AG09319 (cell line): Measurements from ENCODE around the gene SASH1.

Experiments
- DNase-seq: peaks from one replicate; pipeline ENCODE4 v3.0.0-alpha.2; 2010; ENCODE audit warnings: low read depth; ENCODE audit errors: extremely low read depth
- CTCF ChIP-seq: IDR thresholded peaks from 2 replicates; pipeline ENCODE4 v1.5.1; 2011; ENCODE audit warnings: low read depth, mild to moderate bottlenecking, inconsistent platforms, low read length, moderate library complexity

SASH1 gene

GRCh38 chr6:148395583-148396101 is 53.0 kb downstream of the SASH1 start:
- no peak for TF ChIP-seq CTCF
- DNase-seq, result no peak

DNA sequence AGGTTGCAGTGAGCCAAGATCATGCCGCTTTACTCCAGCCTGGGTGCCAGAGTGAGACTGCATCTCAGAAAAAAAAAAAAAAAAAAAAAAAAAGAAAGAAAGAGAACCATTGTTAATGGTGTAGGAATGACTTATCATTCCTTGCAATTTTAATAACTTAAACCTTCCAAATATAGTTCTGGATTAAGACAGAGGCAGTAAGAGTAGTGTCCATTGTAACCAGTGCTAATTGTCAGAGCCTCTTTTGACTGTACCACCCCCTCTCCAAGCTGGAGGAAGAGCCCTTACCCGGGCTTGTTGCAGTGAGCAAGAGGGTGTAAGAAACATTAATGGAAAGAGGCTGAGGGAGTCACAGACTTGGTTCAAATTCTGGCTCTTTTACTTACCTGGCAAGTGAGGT is 53.8 kb downstream of the SASH1 start:
- no peak for TF ChIP-seq CTCF
- DNase-seq, result no peak

DNA sequence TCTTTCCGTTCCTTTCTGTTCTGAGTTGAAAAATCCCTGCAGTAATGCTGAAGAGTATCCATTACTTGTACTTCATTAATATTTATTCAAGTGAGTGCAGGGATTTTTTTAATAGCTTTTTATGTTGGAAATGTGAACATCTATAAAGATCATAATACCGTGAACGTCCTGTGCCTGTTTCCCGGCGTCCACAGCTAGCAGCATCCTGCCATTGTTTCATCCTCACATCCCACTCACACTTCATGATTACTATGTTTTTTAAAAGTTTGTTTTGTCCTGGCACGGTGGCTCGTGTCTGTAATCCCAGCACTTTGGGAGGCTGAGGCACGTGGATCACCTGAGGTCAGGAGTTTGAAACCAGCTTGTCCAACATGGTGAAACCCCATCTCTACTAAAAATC is 54.3 kb downstream of the SASH1 start:
- TF ChIP-seq CTCF, result no peak
- no peak for DNase-seq

DNA sequence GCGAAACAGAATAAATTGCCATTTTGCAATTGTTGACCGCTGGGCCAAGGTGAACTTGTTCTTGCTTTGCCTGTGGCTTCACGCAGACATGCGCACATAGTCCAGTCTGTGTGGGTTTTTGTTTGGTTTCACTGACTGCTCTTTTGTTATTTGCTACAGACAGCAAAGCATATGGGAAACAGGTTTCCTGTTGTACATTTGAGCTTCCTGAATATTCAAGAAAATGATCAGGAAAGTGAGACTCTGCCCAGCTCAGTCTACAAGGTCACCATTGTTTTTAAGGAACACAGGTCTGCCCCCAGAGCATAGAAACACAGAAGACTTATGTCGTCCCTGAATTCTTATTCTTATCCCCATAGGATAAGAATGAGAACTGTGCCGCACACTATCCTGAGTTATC is 55.6 kb downstream of the SASH1 start:
- DNase-seq, result no peak
- no peak for TF ChIP-seq CTCF

DNA sequence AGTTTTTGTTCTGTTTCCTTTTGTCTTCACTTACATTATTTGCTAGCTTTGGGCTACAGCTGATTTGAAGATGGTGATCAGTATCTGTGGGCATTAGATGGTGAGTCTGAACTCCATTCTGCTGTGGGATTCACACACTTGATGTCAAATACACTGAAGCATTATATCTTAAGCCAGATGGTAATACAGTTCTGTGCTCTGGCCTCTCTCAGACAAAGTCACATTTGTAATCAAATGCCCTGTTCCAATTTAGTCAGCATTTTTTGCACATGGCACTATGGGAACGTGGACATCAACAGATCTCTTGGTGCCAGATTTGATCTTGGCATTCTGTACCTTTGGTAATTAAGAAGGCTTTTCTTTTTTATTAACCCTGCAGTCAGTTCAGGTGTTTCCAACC is 56.0 kb downstream of the SASH1 start:
- TF ChIP-seq CTCF, result no peak
- no peak for DNase-seq

DNA sequence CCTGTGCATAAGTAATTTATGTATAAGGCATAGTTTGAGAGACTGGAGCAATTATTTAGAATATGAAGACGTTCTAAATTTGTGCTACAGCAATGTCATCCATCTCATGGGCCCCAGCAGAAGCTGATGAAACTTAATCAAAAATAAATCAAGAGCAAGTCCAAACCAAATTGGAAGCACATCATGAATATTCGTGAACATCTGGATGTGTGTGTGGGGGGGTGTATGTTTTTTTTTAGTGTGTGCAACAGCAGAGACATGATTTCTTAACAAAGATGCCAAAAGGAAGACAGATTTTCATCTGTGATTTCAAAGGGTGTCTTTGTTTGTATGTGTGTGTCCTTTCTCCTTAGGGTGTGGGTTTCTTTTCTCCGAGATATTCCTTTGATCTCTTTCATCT is 58.9 kb downstream of the SASH1 start:
- DNase-seq, result no peak
- no peak for TF ChIP-seq CTCF

- no peak for DNase-seq
- no peak for TF ChIP-seq CTCF
These were observed 61.9 kb downstream of the SASH1 start for GRCh38 chr6:148404456-148405054.
